GM13976 (cell line): ENCODE data around the gene NOTCH1.

Source experiments
- DNase-seq: peaks from one replicate; pipeline ENCODE4 v3.0.0; 2012; ENCODE audit warnings: low spot score
- CTCF ChIP-seq: IDR thresholded peaks from 2 replicates; pipeline ENCODE4 v1.5.1; 2012; ENCODE audit warnings: borderline replicate concordance, mild to moderate bottlenecking; ENCODE audit not compliant: insufficient read depth; ENCODE audit errors: extremely low read depth, missing control alignments, control extremely low read depth
- in situ Hi-C: fragments of 300-500 bp; cut with MboI; formaldehyde crosslinking; loops from one replicate; pipeline ENCODE4 v1.12.0; 2022; ENCODE audit warnings: low sequenced_read_pairs, mixed read lengths, inconsistent platforms; ENCODE audit not compliant: unreplicated experiment

The NOTCH1 gene

GRCh38 chr9:136496181-136496580, 49.7 kb downstream of the NOTCH1 start:
- DNase-seq = no peak
- no peak for TF ChIP-seq CTCF
- in situ Hi-C loops = no loop called here

- in situ Hi-C loops = no loop called here
- no peak for TF ChIP-seq CTCF
- no peak for DNase-seq
Observed at GRCh38 chr9:136495238-136495800, 50.5 kb downstream of the NOTCH1 start.

- in situ Hi-C loops = loop anchor here (5.0 kb wide), 1 partner anchor 133 kb away; no protein-coding TSS in a partner anchor
- no peak for DNase-seq
- no peak for TF ChIP-seq CTCF
Observed at GRCh38 chr9:136494531-136495215, 51.2 kb downstream of the NOTCH1 start.

- no peak for TF ChIP-seq CTCF
- DNase-seq = no peak
- in situ Hi-C loops = loop anchor here (5.0 kb wide), 1 partner anchor 133 kb away; no protein-coding TSS in a partner anchor
Observed at GRCh38 chr9:136494012-136494411, 51.8 kb downstream of the NOTCH1 start.

- no peak for TF ChIP-seq CTCF
- in situ Hi-C loops = loop anchor here (5.0 kb wide), 1 partner anchor 134 kb away; no protein-coding TSS in a partner anchor
- no peak for DNase-seq
Observed at GRCh38 chr9:136493567-136493971, 52.3 kb downstream of the NOTCH1 start.

- in situ Hi-C loops = loop anchor here (5.0 kb wide), 1 partner anchor 134 kb away; no protein-coding TSS in a partner anchor
- no peak for DNase-seq
- no peak for TF ChIP-seq CTCF
Observed at GRCh38 chr9:136492978-136493522, 52.8 kb downstream of the NOTCH1 start.
